IPS DF 19.7 (cell line): ENCODE measurements around the gene GTF3C4.

Source experiments
- DNase-seq: peaks from one replicate; pipeline ENCODE4 v3.0.0-alpha.2; 2013; ENCODE audit warnings: low read depth, low spot score

GTF3C4 gene

GRCh38 chr9:132732326-132733259, 62.3 kb downstream of the GTF3C4 start:
- DNase-seq, result no peak

GRCh38 chr9:132733260-132733815, 63.1 kb downstream of the GTF3C4 start:
- no peak for DNase-seq

- DNase-seq, result no peak
Observed at GRCh38 chr9:132739710-132740310, 69.5 kb downstream of the GTF3C4 start.

GRCh38 chr9:132740526-132741309, 70.5 kb downstream of the GTF3C4 start:
- DNase-seq, result no peak

- DNase-seq, result no peak
Observed at GRCh38 chr9:132742821-132743311, 72.6 kb downstream of the GTF3C4 start.

GRCh38 chr9:132743931-132744479, 73.7 kb downstream of the GTF3C4 start:
- no peak for DNase-seq
